Fibroblast of skin of left quadriceps (primary cell): ENCODE results near the gene PRDM2.
"Not testable (repeated sequence)": the region's sequence is repeated elsewhere in the genome, so short reads cannot be mapped to it uniquely, and the experiment has no call there.

Source experiments
- DNase-seq, 2 experiments: peaks; one replicate each; pipeline ENCODE4 v3.0.0-alpha.2; 2013; ENCODE audit warnings: low read depth in 2 of 2

The PRDM2 gene, protein sequence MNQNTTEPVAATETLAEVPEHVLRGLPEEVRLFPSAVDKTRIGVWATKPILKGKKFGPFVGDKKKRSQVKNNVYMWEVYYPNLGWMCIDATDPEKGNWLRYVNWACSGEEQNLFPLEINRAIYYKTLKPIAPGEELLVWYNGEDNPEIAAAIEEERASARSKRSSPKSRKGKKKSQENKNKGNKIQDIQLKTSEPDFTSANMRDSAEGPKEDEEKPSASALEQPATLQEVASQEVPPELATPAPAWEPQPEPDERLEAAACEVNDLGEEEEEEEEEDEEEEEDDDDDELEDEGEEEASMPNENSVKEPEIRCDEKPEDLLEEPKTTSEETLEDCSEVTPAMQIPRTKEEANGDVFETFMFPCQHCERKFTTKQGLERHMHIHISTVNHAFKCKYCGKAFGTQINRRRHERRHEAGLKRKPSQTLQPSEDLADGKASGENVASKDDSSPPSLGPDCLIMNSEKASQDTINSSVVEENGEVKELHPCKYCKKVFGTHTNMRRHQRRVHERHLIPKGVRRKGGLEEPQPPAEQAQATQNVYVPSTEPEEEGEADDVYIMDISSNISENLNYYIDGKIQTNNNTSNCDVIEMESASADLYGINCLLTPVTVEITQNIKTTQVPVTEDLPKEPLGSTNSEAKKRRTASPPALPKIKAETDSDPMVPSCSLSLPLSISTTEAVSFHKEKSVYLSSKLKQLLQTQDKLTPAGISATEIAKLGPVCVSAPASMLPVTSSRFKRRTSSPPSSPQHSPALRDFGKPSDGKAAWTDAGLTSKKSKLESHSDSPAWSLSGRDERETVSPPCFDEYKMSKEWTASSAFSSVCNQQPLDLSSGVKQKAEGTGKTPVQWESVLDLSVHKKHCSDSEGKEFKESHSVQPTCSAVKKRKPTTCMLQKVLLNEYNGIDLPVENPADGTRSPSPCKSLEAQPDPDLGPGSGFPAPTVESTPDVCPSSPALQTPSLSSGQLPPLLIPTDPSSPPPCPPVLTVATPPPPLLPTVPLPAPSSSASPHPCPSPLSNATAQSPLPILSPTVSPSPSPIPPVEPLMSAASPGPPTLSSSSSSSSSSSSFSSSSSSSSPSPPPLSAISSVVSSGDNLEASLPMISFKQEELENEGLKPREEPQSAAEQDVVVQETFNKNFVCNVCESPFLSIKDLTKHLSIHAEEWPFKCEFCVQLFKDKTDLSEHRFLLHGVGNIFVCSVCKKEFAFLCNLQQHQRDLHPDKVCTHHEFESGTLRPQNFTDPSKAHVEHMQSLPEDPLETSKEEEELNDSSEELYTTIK (N-terminal part only)

DNA sequence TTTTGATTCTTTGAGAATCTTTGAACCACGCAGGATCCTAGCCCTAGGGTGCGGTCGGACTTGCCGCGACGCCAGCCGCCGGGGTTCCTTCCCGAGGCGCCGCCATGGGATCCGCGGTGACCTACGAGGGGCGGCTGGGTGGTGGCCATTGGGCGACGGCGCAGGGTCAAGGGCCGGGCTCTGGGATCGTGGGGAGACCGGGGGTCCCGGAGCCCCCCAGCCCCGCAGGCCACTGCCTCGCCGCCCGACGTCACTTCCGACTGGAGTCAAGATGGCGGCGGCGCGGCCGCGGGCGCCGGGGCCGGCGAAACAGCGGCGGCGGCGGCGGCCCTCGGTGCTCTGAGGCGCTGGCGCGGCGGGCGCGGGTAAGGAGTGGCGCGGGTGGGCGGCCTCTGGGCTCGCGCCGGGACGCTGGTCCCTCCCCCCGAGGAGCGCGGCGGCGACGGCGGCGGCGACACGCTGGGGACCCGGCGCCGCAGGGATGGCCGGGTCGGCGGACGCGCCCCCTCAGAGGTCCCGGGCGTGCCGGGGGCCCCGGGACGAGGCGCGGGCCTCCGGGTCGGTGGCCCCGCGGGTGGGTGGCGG, at the start of gene PRDM2:
TSS of gene PRDM2 (plus strand) at position 253 of the 585 bp plus-strand sequence. CDS start 15,418 bp downstream, outside the sequence.
- DNase-seq = no peak

DNA sequence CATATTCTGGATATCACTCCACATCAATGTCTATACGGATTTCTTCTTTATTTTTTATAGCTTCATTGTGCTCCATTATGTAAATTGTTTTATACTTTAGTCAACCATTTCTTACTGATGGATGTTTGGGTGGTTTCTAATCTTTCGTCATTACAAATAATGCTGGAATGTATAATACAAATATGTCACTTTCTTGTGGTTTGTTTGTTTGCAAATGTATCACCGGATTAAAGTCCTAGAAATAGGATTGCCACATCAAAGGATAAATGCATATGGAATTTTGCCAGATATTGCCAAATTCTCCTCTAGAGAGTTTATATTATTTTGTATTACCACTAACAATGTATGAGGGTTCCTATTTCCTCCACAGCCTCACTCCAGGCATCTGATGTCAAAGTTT, 48.7 kb upstream of the PRDM2 start:
- no peak for DNase-seq

DNA sequence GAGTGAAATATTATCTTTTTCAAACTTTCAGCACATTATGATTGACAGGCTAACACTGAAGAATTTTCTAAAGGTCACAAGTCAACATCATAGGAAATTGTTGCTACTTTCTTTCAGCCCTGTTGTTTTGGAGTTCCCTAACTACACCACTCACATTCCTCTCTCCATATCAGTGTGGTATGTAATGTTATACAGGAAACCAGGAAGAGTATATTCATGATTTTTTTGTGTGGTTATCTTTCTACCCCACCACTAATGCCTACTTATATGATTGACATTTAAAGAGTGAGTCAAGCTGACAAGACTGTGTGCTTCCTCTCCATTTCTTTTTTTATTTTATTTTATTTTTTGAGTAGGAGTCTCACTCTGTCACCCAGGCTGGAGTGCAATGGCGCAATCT, 47.8 kb upstream of the PRDM2 start:
- DNase-seq = no peak

DNA sequence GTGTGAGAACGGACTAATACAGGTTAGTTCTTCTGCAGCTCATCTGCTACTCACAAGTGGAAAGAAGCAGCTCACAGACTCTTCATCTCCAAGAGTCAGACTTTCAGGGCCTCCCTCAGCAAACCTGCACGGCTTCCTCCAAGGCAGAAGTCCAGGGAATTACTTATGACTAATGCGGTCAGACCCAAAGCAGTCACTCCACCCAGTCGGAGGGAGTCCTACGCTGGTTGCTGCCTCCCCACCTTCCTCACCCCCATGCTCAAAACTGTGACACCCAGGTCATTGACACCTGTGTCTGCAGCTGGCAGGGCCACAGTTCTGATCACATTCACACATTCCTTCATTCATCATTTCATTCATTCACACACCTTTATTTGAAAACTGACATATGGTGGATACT, 38.4 kb upstream of the PRDM2 start:
- no peak for DNase-seq

DNA sequence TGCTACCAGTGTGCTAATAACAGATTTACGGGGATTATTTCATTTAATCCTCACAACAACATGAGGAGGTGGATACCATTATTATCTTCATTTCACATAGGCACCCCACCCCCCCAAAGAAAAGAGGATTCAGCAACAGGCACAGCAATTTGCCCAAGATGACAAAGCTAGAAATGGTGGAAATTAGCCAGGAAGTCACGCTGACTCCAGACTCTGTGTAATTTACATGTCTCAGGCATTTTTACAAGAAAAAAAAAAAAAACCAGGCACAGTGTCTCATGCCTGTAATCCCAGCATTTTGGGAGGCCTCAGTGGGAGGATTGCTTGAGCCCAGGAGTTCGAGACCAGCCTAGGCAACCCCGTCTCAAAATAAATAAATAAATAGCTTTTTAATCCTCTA, 37.5 kb upstream of the PRDM2 start:
- DNase-seq = peak; percentile 29 to 39

DNA sequence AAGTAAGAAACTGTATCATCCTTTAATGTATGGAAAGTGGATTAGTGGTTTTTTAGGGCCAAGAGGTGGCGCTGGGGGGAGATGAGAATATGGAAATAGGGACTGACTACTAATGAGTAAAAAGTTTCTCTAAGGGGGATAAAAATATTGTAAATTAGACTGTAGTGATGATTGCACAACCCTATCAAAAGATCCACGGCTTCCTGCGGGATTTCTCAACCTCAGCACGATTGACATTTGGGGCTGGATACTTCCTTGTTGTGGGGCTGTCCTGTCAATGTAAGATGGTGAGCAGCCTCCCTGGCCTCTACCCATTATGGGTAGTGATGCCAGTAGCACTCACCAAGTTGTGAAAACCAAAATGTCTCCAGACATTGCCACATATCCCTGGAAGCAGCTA, 36.0 kb upstream of the PRDM2 start:
- no peak for DNase-seq

DNA sequence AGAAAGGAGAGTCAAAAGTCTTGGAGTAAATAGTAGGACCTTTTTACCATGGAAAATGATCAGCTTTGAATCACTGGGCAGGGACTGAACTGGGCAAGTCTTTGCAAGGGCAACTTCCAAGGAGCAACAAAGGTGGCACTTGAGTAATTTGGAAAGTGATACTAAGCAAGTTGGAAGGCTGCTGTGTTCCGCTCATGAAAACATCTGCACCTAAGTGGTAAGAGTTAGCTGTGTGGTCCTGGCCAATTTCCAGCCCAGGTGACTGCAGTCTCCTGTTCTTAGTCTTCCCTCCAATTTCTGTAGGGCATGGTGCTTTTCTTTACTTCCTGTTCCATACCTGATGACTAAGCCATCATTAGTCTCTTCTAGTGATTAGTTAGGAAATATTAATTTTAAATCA, 35.5 kb upstream of the PRDM2 start:
- no peak for DNase-seq

DNA sequence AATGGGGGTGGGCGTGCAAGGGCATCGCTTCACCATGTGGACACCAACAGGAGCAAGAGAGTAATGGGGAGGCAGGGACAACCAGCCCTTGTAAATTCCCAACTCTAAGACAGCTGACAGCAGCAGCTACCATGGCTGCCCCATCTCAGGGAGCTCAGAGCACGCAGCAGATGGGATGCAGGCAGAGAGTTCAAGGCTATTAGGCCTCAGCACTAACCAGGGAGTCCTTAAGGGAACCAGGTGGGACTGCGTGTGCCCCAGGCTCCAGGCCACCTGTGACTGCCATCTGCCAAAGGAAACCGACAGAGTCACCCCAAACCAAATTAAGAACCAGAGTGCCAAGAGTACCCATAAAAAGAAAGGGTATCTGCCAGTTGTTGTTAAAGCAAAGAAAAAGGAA, 33.7 kb upstream of the PRDM2 start:
- DNase-seq = no peak

DNA sequence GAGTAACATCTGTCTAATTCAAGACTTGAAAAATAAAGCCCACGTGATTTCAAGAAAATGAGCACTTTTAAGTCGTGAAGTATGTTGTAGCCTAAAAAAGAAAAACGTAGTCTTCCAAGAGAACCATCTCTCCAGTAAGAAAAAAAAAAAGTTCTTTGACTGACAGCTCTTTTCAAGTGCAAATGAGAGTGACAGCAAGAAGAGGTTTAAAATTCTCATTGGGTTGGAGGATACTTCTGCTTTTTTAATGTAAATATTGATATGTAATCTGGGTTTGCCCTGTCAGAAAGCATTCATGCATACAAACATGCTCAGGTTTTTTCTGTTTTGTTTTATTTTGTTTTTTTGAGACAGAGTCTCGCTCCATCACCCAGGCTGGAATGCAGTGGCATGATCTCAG, 32.3 kb upstream of the PRDM2 start:
- no peak for DNase-seq

DNA sequence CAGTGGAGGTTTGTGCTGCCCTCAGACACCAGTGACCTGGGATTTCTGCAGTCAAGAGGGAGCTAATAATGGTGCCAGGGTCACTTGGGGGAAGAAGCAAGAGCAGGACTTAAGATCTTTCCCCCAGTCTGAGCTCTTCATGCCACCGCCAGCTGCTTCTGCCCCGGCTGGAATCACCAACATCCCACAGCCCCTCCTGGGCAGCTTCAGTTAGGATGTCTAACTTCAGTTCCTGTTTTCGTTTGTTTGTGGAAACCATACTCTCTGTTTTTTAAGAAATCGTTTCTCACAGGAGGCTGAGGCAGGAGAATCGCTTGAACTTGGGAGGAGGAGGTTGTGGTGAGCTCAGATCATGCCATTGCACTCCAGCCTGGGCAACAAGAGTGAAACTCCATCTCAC, 25.6 kb upstream of the PRDM2 start:
- no peak for DNase-seq

DNA sequence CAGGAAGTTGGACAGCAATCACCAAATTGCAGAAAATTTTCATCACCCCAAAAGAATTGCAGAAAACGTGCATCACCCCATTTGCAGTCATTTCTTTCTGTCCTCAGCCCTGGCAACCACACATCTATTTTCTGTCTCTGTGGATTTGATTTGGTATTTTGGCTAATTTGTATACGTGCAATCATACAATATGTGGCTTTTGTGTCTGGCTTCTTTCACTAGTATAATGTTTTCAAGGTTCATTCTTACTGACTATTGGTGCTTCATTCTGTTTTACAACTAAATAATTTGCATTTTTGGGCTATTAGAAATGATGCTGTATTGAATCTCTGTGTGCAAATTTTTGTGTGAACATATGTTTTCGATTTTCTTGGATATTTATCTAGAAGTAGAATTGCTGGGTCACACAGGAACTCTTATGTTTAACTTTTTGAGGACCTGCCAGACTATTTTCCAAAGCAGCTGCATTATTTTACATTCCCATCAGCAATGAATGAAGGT, 24.8 kb upstream of the PRDM2 start:
- DNase-seq = peak; percentile 91 to 92

DNA sequence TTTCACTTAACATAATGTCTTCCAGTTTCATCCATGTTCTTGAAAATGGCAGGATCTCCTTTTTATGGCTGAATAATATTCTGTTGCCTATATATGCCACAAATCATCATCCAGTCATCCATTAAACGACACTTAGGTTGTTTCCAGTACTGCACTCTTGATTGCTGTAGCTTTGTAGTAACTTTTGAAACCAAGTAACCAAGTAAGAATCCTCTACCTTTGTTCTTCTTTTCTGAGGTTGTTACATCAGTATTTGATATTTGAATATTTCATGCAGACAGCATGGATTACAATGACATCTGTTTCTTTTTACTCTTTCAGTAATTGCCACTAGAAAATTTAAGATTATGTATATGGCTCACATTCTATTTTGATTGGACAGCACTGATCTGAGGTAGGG, 22.1 kb upstream of the PRDM2 start:
- DNase-seq = no peak

DNA sequence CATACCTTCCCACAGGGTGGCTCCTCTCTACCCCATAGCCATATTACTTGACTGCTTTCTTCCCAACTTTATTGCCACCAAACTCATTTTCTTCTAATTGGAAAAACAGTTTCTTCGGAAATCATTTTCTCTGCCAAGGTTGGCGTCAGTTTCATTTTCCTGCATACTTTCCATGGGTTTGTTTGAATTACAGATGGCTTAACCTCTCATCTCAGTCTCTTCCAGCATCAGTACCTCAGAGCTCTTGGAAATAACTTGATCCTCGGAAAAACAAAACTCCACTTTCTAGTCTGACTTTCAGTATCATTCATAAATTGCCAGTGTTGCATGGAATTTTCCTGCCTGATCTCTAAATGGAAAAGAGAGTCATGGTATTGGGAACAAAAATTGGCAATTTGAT, 20.3 kb upstream of the PRDM2 start:
- no peak for DNase-seq

DNA sequence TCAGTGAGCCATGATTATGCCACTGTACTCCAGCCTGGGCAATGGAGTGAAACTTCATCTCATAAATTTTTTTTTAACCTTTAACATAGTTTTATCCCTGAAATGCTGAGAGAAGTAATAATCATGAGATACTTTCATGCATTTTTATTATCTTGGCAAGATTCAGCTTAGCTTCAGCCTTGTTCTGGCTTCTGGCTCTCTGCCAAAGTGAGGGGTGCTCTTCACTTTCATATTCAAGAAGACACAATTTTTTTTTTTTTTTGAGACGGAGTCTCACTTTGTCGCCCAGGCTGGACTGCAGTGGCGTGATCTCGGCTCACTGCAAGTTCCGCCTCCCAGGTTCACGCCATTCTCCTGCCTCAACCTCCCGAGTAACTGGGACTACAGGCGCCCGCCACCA, 19.4 kb upstream of the PRDM2 start:
- not testable (repeated sequence) for DNase-seq

DNA sequence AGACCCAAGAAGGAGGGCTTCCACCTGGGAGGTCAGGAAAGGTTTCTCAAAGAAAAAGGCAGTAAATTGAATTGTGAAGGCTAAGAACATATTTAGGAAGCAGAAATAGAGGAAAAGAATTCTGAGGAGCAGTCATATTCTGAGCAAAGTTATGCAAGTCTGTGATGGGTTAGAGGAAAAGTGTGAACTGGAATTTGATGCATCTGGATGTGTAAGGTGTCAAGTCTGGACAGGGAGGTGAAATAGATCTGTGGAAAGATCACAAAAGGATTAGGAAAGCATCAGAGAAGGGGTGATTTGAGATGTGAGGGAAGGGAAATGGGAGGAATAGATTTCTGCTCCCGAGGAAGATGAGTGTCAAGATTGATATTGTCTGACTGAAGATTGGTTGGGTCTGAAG, 18.1 kb upstream of the PRDM2 start:
- no peak for DNase-seq

DNA sequence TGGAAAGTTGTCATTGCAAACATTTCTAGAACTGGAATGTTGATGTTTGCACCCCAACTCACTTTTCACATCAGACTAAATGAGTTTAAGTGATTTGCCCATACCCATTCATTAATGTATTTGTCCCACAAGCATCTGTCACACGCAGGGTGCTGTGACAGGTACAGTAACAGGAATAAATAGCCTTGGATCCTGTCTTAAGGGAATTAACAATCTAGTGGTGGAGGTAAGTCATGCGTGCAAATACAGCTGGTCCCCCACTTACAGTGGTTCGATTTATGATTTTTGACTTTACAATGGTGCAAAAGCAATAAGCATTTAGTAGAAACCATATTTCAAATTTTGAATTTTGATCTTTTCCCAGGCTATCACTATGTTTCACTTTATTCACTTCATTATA, 17.5 kb upstream of the PRDM2 start:
- no peak for DNase-seq

DNA sequence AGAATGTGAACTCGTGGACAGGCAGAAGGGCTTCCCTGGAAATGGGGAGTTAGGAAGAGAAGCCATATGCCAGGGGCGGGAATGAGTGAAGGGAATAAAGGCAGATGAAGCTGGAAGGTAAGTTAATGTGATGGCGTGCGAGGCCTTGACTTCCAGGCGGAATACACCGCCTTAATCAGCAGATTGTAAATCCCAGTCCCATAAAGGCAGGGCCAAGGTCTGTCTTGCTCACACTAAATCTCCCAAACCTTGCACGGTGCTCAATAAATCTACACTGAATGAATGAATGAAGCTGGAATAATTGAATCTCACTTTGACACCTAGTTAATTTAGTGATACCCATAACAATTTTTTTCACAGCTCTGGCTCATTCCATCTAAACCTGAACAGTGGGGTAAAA, 16.8 kb upstream of the PRDM2 start:
- no peak for DNase-seq

DNA sequence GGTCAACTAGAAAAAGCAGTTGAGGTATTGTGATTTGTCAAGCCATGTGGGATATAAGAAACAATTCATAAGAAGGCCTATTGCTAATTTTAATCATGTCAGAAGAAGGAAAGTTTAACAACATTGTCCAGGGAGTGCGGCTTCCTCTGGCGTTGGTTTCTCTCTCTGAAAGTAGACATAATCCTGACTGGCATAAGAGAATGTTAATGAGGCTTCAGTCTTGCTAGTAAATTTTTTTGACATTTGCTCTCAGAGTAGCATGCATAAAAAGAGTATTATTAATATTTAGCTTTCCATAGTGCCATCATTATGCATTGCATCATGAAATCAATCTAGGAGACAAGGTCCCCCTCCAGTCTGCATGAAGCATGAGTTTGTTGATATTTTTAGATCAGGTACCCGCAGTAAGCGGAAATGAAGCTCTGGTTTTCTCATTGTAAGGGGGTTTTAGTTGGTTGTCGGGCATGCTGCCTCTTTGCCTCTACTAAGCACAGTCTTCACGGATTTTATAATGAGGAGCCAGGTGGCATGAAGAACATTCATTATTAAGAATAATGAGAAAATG, 12.8 kb upstream of the PRDM2 start:
- no peak for DNase-seq

DNA sequence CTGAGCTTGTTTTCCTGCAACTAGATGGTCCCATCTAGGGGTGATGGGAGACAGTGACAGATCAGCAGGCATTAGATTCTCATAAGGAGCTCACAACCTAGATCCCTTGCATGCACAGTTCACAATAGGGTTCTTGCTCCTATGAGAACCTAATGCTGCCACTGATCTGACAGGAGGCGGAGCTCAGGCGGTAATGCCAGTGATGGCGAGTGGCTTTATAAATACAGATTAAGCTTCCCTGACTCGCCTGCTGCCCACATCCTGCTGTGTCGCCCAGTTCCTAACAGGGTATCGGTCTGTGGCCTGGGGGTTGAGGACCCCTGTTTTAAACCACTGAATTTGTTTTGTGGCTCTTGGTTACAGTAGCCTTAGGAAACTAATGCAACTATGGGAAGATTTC, 6.9 kb upstream of the PRDM2 start:
- DNase-seq = not testable (repeated sequence)

DNA sequence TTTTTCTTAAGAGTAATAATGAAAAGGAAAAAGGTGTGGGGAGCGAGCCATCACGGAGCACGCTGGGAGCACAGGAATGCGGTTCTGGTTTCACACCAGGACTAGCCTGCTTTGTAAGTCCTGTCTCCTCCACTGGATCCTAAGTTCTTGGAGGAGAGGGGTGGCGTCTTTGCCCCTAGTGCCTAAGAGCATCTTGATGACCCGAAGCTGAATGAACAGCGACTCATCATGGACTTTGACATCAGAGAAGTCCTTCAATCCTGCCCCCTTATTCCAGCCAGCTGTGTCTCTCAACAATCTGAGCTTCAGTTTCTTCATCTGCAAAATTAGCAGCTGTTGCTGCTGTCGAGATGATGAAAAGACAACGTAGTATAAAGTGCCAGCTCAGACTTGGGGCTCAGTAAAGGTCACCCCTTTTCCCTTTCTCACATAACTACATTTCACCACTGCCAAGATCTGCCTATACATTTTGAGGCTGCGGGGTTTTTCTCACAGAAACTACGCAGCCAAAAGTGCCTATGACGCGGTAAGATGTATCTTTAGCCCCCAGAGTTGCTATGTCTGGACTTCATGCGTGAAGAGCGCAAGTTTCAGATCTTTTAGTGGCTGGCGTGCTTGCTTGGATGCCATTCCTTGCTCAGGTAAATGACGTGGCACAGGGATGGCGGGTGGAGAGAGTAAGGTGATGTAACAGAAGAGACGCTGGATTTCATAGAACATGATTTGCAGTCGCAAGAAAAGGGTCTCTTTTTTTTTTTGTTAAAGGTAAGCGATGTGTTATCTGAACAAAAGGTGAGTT, 4.9 kb upstream of the PRDM2 start:
- no peak for DNase-seq
